NCI-H2107 (cell line): ENCODE data around the gene BTK.

ENCODE experiments used
- DNase-seq: peaks from one replicate; lab custom pipeline; 2025; lab: John Stamatoyannopoulos, UW

The BTK gene

GRCh38 chrX:101385795-101386541, at the start of gene BTK:
TSS of gene BTK (minus strand) at chrX:101386191. CDS start at chrX:101375284, 10,907 bp downstream.
- DNase-seq, result no peak

GRCh38 chrX:101430457-101431078, 44.6 kb upstream of the BTK start:
- no peak for DNase-seq

GRCh38 chrX:101429934-101430333, 43.9 kb upstream of the BTK start:
- DNase-seq, result no peak

GRCh38 chrX:101427954-101428353, 42.0 kb upstream of the BTK start:
- no peak for DNase-seq

DNA sequence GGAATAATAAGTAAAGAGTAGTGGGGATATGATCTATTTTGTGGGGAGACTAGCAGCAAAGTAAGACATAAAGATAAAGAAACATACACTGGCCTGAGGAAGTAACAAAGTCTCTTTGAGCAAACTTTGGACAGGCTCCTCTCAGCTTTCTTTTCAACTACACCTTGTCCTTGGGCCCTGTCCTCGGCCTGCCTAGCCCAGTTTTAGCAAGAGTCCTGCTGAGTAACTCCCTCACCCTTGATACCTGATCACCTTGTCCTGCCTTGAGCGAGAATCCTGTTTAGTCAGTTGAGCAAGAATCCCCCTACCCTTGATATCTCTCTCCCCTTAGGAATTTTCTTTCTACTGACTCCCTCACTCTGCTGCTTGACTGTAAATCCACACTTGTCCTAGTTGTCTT, 33.5 kb upstream of the BTK start:
- no peak for DNase-seq

GRCh38 chrX:101417981-101418841, 32.2 kb upstream of the BTK start:
- DNase-seq, result no peak

DNA sequence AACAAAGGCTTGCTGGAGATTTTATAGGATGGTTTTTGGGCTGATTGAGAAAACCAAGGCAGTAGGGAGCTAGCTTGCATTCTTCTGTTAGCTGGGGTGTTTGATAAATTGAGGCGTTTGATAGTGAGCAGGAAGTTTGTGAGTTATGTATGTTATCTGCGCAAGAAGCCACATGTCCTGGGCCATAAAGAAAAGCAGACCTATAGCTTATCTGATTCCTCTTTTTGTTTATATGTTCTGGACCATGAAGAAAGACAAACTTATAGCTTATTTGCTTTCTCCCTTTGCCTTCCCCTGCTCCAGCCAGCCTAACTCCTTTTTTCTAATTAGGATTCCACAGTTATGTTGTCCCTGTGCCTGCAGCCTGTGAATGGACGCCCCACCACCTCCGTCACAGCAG, 31.2 kb upstream of the BTK start:
- DNase-seq, result no peak

DNA sequence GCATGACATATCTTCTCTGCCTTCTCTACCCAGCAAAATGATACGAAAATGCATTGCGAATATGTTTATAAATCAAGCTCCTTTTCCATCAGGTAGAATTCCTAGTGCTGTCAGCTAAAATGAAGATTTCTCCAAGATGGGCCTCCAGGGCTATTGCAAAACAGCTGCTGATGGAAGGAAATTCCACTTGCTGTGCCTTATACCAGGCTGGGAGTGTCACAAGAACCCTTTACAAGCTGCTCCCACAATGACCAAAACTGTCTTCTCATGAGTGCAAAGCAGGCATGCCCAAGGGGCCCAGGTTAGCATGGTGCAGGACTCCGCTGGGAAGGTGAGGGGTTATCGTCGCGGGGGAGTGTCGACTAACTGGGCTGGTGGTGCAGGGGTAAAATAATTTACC, 30.7 kb upstream of the BTK start:
- DNase-seq, result no peak

- DNase-seq, result peak; percentile 52
Observed at GRCh38 chrX:101415180-101416145, 29.5 kb upstream of the BTK start.

DNA sequence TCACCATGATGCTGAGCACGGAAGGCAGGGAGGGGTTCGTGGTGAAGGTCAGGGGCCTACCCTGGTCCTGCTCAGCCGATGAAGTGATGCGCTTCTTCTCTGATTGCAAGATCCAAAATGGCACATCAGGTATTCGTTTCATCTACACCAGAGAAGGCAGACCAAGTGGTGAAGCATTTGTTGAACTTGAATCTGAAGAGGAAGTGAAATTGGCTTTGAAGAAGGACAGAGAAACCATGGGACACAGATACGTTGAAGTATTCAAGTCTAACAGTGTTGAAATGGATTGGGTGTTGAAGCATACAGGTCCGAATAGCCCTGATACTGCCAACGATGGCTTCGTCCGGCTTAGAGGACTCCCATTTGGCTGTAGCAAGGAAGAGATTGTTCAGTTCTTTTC, 26.0 kb upstream of the BTK start:
- DNase-seq, result no peak

- DNase-seq, result no peak
Observed at GRCh38 chrX:101410461-101410860, 24.5 kb upstream of the BTK start.

GRCh38 chrX:101409043-101409442, 23.1 kb upstream of the BTK start:
- DNase-seq, result no peak

DNA sequence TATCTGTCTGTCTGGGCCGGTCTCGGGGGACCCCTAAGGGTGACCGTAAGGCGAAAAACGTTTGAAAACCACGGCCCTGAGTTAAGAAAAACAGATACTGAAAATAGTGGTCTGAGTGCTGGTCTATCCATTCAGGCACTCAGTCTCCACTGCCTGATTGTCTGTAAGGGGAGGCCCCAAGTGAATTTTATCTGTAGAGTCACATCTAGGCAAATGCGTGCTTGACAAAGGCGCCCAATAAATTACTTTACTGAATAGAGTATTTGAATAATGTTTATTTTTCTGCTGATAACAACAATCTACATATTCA, 22.5 kb upstream of the BTK start:
- no peak for DNase-seq

- DNase-seq, result peak; percentile 96
Observed at GRCh38 chrX:101407748-101408531, 21.9 kb upstream of the BTK start, which contains the start of the genes GLA and HNRNPH2. TSS of gene GLA (minus strand) at chrX:101407925. CDS start at chrX:101407903, 22 bp downstream. TSS of gene HNRNPH2 (plus strand) at chrX:101408222. CDS start at chrX:101411989, 3,767 bp downstream.

DNA sequence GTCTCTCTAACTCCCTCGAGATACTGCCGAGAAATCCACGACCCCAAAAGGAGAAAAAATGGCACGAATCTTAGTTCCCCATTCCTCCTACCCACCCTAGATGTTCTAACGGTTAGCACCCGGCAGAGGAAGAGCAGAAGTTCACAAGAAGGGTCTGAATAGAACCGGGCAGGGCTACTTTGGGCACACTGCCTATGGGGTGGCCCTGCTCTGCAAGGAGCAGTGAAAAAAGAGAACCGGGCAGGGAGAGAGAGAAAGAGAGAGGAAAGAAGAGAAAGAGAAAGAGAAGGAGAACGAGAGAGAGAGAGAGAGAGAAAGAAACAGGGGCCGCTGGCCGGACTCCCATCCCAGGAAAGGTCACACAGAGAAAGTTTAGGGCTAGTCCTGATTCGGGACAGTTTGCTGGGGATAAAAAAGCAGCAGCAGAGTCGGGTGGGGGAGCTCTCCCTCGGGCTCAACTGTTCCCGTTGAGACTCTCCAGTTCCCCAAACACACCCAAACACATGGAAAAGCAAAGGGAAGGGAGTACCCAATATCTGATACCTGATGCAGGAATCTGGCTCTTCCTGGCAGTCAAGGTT, 21.3 kb upstream of the BTK start:
- DNase-seq, result no peak

GRCh38 chrX:101399825-101400224, 13.8 kb upstream of the BTK start:
- no peak for DNase-seq

DNA sequence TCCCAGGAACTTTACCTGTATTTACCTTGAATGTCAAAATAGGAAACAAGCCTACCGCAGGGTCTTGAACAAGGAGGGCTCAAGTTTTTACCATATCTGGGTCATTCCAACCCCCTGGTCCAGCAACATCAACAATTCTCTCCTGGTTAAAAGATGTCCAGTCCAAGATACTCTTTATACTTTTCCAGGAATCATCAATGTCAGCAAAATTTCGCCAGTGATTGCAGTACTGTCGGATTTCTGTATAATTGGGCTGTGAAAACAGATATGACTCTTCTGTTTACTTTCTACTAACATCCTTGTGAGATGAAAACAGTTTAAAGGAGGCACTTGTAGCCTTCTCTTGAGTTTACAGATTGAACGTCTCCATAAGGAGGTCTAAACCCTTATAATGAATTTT, 12.7 kb upstream of the BTK start:
- no peak for DNase-seq

GRCh38 chrX:101397779-101398178, 11.8 kb upstream of the BTK start:
- no peak for DNase-seq

DNA sequence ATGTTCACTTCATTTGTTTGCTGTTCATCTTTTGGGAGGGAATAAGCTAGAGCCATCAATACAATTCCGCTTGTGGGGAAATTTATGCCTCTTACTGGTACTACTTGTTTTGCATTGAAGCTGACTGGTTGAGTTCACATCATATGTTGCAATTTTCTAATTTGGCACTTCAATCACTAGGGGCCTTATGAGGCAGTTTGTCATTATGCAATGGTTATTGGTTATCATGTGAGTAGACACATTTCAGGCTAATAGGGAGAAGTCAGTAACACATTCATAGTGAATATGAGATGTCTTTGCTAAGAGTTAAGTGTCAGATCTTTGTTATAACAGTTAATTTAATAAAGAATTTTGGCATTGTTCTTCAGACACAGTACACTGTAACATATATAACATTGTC, 9.8 kb upstream of the BTK start:
- DNase-seq, result no peak

DNA sequence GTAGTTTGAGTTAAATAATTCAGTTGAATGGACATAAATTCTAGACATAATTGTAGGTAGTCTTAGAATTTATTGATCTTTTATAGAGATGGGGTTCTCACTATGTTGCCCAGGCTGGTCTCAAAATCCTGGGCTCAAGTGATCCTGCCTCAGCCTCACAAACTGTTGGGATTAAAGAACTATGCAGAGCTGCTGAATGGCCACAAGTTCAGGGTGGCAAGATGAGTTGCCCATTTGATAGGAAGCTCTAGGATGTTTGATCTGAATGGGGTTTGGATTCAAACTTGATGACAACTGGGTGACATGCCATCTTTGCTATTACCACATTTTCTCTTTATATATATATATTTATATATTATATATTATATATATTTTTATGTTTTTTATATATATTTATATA, 8.4 kb upstream of the BTK start:
- no peak for DNase-seq
